GM18873 (cell line): ENCODE measurements around the gene RFC1.
A peak's percentile ranks its signal among the peaks of the same experiment; 100 is the strongest.
"Not testable (repeated sequence)": the region's sequence is repeated elsewhere in the genome, so short reads cannot be mapped to it uniquely, and the experiment has no call there.

Source experiments
- ATAC-seq: cut with Tn5 transposase; IDR thresholded peaks from one replicate; pipeline ENCODE4 v1.9.1; 2021; ENCODE audit warnings: mild to moderate bottlenecking, moderate library complexity, moderate number of reproducible peaks; ENCODE audit not compliant: unreplicated experiment, low FRiP score

RFC1 gene

GRCh38 chr4:39365830-39366771, at the start of gene RFC1:
RFC1 (minus strand) TSS chr4:39366362; CDS start chr4:39366241, 121 bp downstream.
- ATAC-seq = peak; percentile 54

GRCh38 chr4:39415678-39416283, 49.6 kb upstream of the RFC1 start:
- ATAC-seq = no peak

- not testable (repeated sequence) for ATAC-seq
These were observed 45.4 kb upstream of the RFC1 start for GRCh38 chr4:39411561-39411960.

- no peak for ATAC-seq
These were observed 44.3 kb upstream of the RFC1 start for GRCh38 chr4:39410415-39410814.

GRCh38 chr4:39407584-39407885, 41.4 kb upstream of the RFC1 start:
- ATAC-seq = no peak

- no peak for ATAC-seq
These were observed 40.8 kb upstream of the RFC1 start, which contains the start of gene KLB for GRCh38 chr4:39406763-39407583. KLB (plus strand) TSS chr4:39406930; CDS start chr4:39406950, 20 bp downstream.

GRCh38 chr4:39401640-39402039, 35.5 kb upstream of the RFC1 start:
- ATAC-seq = not testable (repeated sequence)

GRCh38 chr4:39394706-39395105, 28.5 kb upstream of the RFC1 start:
- no peak for ATAC-seq

GRCh38 chr4:39390603-39391002, 24.4 kb upstream of the RFC1 start:
- ATAC-seq = no peak

GRCh38 chr4:39384563-39384962, 18.4 kb upstream of the RFC1 start:
- no peak for ATAC-seq

- ATAC-seq = no peak
These were observed 17.5 kb upstream of the RFC1 start for GRCh38 chr4:39383690-39384089.

- no peak for ATAC-seq
These were observed 9.3 kb upstream of the RFC1 start for GRCh38 chr4:39375478-39375877.

- ATAC-seq = not testable (repeated sequence)
These were observed 5.0 kb upstream of the RFC1 start for GRCh38 chr4:39371209-39371608.

- ATAC-seq = no peak
These were observed 3.1 kb upstream of the RFC1 start for GRCh38 chr4:39369301-39369700.

GRCh38 chr4:39367166-39367565, 1.0 kb upstream of the RFC1 start:
- ATAC-seq = no peak

GRCh38 chr4:39365360-39365759, 802 bp downstream of the RFC1 start:
- no peak for ATAC-seq

- ATAC-seq = no peak
These were observed 2.3 kb downstream of the RFC1 start for GRCh38 chr4:39363773-39364393.

- ATAC-seq = no peak
These were observed 3.3 kb downstream of the RFC1 start for GRCh38 chr4:39362827-39363226.

- not testable (repeated sequence) for ATAC-seq
These were observed 5.6 kb downstream of the RFC1 start for GRCh38 chr4:39360611-39361010.

- no peak for ATAC-seq
These were observed 9.2 kb downstream of the RFC1 start for GRCh38 chr4:39357002-39357401.

- ATAC-seq = no peak
These were observed 12.0 kb downstream of the RFC1 start for GRCh38 chr4:39354254-39354552.
